Activated CD4-positive, alpha-beta T cell treated with anti-CD3 and anti-CD28 coated beads for 24 hours (primary cell): ENCODE data around the gene DHX35.
"Not testable (repeated sequence)": the region's sequence is repeated elsewhere in the genome, so short reads cannot be mapped to it uniquely, and the experiment has no call there.

ENCODE experiments used
- DNase-seq, 2 donors: peaks; one replicate each; pipeline ENCODE4 v3.0.0-alpha.2; 2020; ENCODE audit warnings: low read depth in 2 of 2

Gene DHX35

GRCh38 chr20:38939686-38940085 is 22.5 kb upstream of the DHX35 start:
- DNase-seq = no peak

DNA sequence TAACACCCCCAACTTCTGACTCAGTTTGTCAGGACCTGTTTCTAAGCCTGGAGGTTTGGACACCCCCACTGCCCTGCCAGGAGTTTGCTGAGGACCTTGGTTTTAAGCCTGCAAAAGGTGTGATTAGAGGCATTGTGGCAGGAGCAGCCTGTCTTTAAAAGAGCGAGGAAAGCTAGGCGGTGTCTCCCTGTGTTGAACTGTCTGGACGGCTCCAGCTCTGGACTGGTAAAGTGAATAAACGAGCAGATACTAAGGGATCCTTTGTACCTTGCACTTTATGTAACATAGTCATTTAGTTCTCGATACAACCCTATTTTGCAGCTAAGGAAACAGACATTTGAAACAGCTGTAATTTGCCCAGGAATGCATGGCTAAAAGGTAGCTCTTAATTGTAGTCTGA is 21.5 kb upstream of the DHX35 start:
- no peak for DNase-seq

DNA sequence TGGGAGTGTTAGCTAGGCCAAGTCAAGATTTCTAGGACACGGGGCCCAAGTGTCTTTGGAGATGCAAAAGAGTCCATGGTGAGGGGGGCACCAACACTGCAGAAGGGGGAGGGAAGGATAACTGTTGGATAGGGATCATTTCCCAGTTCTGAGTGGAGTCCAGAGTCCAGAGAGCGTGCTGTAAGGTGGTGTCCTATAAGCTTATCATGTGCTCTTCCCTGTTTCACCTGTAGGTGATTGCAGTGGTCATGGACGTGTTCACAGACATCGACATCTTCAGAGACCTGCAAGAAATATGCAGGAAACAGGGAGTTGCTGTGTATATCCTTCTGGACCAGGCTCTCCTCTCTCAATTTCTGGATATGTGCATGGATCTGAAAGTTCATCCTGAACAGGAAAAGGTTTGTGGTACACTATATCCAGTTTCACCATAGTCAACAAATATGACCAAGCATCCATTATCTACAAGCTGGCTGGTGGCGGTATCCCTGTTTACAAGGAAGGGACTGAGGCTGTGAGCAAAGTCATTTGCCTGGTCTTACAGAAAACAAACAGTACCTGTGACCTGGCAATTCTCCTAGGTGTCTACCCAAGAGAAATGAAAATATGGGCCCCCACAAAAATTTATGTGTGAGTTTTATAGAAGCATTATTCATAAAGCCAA is 20.3 kb upstream of the DHX35 start:
- no peak for DNase-seq

DNA sequence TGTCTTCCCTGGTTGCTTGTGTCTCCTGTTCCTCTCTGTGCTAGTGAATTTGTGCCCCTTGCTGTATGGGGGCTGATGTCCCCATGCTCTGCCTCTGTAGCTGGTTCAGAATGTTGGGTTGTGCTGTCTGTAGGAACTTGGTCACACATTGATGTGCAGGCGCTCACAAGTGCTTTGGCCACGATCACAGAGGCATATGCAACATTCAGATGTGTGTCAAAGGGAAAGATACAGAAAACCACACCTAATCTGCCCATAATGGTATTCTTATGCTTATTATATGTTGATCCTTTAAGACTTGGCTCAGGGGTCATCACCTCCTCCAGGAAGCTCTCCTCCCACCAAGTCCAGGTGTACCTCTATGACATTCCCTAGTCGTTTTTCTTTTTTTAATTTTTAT is 17.1 kb upstream of the DHX35 start:
- no peak for DNase-seq

DNA sequence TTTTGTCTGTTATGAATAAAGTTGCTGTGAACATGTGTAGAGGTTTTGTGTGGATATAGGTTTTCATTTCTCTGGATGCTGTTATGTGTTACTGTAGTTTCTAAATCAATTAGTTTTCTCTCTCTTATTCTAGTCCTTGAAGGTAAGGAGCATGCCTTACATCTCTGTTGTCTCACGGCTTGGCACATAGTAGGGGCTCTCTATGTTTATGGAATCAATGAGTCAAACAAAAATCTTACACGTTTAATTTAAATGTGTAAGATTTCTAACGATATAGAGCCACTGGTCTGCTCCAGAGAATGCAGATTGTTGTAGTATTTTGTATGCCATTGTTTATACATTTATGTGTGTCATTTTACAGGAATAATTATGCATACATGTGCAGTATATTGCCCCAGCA is 15.3 kb upstream of the DHX35 start:
- DNase-seq = no peak

GRCh38 chr20:38947931-38948362 is 14.2 kb upstream of the DHX35 start:
- DNase-seq = no peak

DNA sequence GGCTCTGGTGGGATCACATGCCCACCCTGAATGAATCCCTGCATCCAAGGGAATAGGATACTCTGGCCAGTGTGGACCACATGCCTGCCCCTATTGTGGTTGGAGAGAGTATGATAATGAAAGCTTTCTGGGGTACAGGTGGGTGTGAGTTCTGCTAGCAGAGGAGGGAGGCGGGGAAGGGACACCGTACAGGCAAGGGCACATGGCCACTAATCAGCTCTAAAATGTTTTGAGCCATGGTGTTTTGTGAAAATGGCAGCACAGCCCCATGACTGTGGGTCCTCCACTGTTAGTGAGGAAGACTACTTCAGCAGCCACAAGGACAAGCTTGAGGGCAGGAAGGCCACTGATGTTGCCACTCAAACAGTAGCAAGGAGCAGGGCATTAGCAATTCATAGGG is 11.9 kb upstream of the DHX35 start:
- no peak for DNase-seq

- no peak for DNase-seq
Measured at GRCh38 chr20:38951611-38952010, 10.5 kb upstream of the DHX35 start.

DNA sequence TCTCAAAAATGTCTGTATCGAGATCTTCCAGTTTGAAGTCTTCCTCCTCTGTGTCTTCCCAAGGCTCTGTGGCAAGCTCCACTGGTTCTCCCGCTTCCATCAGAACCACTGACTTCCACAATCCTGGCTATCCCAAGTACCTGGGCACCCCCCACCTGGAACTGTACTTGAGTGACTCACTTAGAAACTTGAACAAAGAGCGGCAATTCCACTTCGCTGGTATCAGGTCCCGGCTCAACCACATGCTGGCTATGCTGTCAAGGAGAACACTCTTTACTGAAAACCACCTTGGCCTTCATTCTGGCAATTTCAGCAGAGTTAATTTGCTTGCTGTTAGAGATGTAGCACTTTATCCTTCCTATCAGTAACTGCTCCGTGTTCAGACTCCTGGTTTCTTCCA is 10.0 kb upstream of the DHX35 start:
- DNase-seq = no peak

DNA sequence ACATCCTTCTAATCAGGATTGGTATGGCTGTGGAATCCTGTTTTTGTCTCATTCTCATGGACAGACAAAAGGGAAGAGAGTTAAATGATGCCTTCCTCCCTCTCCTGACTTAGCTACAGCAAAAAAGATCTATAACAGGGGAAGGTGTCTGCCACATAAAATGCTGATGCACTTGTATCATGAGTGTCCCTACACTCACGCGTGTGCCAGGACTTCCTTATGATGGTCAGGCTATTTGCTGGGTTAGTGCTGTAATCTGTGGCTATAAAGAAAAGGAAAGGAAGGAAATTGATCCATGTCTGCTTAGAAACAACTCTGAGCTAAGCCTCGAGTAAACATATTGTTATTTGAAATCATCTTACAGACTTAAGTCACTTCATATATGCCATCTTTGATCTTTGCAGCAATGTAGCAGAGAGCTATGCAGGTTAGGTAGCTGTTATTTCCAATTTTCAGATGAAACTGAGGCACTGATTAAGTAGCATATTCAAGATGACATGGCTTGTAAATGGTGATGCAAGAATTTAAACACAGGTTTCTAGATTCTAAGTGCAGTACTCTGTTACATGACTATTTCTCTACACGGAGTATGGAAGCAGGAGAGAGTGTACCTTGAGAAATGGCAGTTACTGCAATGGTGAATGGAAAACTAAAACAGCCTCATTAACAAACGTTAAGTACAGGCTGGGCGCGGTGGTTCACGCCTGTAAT is 8.4 kb upstream of the DHX35 start:
- DNase-seq = no peak

DNA sequence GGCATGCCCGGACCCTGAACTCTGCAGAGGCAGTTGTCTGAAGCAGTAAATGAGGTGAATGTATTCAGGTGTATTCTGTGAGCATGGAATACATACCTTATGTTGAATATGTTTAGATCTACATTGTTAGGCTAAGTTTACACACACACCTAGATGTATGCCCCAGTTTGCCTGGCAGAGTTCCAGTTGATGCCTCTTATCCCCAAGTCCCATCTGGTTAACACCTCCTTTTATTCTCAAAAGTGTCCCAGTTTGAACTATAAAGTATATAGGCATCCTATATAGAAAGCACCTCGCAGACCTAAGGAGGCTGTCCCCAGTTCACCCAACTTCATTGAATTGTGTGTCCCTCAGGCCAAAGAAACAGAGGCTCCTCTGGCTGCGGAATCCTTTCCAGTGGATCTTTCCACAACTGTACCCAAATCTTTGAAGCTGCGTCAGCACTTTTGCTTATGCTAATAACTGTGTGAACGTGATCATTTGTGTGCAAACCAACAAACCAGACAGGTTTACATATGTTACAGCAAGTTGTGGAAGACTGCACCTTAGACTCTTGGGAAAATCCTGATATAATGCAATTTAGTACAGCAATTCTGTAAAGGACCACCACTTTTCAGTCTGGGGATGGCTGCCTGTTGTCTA is 4.8 kb upstream of the DHX35 start:
- DNase-seq = no peak

- no peak for DNase-seq
Measured at GRCh38 chr20:38957915-38958485, 4.1 kb upstream of the DHX35 start.

GRCh38 chr20:38960187-38960687 is 1.9 kb upstream of the DHX35 start:
- DNase-seq = not testable (repeated sequence)

GRCh38 chr20:38961530-38962043 is 557 bp upstream of the DHX35 start:
- DNase-seq = peak; percentile 22 to 26

GRCh38 chr20:38962928-38963401 is 821 bp downstream of the DHX35 start:
- no peak for DNase-seq

DNA sequence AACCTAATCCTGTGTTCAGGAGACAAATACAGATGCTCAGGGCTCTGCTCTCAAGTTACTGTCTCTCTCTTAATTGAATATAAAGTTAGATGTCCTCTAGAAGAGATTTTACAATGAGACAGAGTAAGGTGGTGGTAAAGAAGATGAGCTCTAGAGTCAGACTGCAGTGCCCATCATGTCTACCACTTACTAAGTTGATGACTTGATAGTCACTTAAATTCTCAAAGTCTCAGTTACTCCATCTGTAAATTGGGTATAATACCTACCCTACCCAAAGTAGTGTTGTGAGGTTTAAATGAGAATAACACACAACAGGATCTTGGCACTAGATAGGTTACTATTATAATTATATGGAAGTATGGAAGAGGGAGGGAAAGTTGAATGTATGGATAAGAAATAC is 1.6 kb downstream of the DHX35 start:
- no peak for DNase-seq

DNA sequence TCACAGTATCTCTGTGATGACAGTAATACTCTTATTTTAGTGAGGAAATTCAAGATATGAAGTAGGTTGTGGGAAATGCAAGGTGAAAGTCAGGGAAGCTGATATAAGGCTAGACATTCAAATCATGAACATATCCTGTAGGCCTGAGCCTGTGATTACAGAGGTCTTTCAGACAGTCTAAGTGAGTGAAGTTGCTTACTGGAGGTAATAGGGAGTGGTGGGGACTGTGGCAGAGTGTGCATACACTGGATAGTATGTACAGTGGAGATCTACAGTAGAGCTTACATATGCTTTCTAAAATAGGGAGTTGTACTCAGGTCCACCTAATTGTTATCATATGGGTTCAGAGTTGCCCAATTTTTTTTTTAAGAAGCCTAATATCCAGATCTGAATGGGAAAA is 3.1 kb downstream of the DHX35 start:
- DNase-seq = no peak

- DNase-seq = no peak
Measured at GRCh38 chr20:38968090-38968489, 5.9 kb downstream of the DHX35 start.

GRCh38 chr20:38969708-38970107 is 7.6 kb downstream of the DHX35 start:
- DNase-seq = no peak

DNA sequence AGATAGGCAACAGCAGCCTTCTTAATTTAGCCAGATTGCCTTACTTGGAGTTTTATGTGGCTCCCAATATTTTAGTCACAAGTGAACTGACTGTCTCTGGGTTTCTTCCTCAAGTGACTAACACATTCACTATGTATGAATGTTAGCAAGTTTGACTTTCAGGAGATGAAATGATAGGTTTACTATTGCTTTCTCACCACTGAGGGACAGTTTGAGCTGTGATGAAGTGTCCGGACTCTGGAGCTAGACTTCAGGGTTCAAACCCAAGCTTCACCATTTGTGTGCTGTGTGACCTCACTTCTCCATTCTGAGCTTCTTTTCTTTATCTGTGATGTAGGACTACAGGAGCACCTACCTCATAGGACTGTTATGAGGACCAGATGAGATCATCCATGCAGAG is 8.2 kb downstream of the DHX35 start:
- DNase-seq = no peak

- no peak for DNase-seq
Measured at GRCh38 chr20:38973107-38973506, 11.0 kb downstream of the DHX35 start.

GRCh38 chr20:38973645-38974044 is 11.5 kb downstream of the DHX35 start:
- DNase-seq = no peak
